ENCODE measurements around the gene LRRC8C. TPM values are rescaled to one million over a fixed set of nuclear protein-coding genes. Genes with fewer than 3 reads are reported as not detected.

The LRRC8C gene
- total RNA-seq, 1 donor from 2014 or later, result 3.3 TPM

DNA sequence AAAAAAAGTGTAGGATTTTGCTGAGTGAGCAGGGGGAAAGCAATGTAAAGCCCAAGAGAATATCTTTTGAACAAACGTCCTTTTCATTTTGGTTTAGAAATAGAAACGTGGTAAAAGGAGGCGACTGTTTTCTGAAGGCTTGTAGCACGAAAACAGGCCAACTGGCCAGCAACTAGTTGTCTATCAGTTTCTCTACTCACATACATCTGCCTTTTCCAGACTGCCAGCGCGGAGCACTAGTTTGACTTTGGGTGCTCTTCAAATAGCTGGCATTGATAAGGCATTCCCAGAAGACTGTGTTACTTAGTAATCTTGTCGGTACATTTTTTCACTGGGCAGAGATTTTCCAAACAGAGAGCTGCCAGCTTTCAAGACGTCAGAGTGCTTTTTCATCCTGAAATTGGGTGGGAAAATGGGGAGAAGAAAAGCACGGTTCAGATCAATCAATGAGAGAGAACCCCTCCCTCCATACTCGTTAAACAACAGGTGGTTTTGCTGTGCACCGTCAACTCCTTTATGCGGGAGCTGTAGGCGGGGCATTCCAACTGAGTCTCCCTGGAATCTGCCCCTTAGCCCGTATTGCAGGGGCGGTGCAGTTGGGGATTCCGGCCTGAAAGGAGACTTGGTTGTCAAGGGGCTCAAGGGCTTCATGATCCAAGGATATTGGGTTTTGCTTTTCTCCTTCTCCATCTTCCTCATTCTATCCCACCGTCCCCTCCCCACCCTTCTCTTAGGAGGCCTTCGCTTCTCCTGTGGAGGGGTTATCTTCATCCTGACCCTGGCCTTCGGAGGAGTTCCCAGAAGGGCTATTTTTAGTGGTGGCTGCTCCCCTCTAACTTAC lies 884 bp upstream of the LRRC8C start:
- H3K4me1 Mint-ChIP-seq (ENCODE audit: low read depth), result peaks cover 21% of the 10 kb centered on the region
- H3K27ac Mint-ChIP-seq, result peak overlapping the region; percentile 96
- peaks cover 20% of the 10 kb centered on the region for H3K27me3 Mint-ChIP-seq
- no peak for DNase-seq (ENCODE audit: low spot score, unreplicated experiment)
- H3K36me3 Mint-ChIP-seq (ENCODE audit: insufficient read depth), result no peaks in the 10 kb centered on the region
- TF ChIP-seq, protein P1, sequence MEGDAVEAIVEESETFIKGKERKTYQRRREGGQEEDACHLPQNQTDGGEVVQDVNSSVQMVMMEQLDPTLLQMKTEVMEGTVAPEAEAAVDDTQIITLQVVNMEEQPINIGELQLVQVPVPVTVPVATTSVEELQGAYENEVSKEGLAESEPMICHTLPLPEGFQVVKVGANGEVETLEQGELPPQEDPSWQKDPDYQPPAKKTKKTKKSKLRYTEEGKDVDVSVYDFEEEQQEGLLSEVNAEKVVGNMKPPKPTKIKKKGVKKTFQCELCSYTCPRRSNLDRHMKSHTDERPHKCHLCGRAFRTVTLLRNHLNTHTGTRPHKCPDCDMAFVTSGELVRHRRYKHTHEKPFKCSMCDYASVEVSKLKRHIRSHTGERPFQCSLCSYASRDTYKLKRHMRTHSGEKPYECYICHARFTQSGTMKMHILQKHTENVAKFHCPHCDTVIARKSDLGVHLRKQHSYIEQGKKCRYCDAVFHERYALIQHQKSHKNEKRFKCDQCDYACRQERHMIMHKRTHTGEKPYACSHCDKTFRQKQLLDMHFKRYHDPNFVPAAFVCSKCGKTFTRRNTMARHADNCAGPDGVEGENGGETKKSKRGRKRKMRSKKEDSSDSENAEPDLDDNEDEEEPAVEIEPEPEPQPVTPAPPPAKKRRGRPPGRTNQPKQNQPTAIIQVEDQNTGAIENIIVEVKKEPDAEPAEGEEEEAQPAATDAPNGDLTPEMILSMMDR (IDR thresholded peaks at IDR 0.05; ENCODE audit: unreplicated experiment), result no peak
- peak overlapping the region; percentile 91 for H3K4me3 Mint-ChIP-seq (ENCODE audit: low read depth)
- no peaks in the 10 kb centered on the region for H3K9me3 Mint-ChIP-seq (ENCODE audit: low read depth)

DNA sequence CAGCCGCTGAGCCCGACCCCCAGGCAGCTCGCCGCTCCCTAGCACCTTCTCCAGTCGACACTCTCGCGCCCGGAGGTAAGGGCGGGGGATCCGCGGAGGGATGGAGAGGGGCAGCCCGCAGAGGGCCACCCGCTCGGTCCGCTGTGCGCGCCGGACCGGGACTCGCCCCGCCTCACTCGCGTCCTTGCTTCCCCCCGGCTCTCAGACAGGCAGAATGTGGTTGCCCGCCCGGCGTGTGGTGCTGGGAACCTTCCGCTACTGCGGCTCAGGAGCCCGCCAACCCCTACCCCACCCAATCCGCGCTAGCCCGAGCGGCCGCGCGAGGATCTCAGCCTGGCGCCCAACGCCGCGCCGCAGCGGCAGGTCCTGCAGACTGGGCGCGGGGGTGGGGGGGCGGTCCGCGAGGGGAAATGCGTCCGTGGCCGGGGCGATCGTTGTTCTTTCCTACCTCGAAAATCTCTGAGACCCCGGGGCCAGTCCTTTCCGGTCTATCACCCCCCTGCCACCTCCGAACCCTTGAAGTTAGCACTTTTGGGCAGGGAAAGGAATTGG lies 404 bp downstream of the LRRC8C start:
- Mint-ChIP-seq H3K27me3 (peaks cover 20% of the 10 kb centered on the region), H3K27ac (peak overlapping the region; percentile 71), H3K4me1 (ENCODE audit: low read depth) (peaks cover 17% of the 10 kb centered on the region), H3K4me3 (ENCODE audit: low read depth) (peak overlapping the region; percentile 91), H3K36me3 (ENCODE audit: insufficient read depth) (no peaks in the 10 kb centered on the region), H3K9me3 (ENCODE audit: low read depth) (no peaks in the 10 kb centered on the region)
- TF ChIP-seq, protein P1 (IDR thresholded peaks at IDR 0.05; ENCODE audit: unreplicated experiment), result no peak
- peak; percentile 44 for DNase-seq (ENCODE audit: low spot score, unreplicated experiment)

GRCh38 chr1:89633800-89634625 lies 1.1 kb downstream of the LRRC8C start:
- Mint-ChIP-seq H3K9me3 (ENCODE audit: low read depth) (no peaks in the 10 kb centered on the region), H3K4me1 (ENCODE audit: low read depth) (peaks cover 17% of the 10 kb centered on the region), H3K27me3 (peaks cover 20% of the 10 kb centered on the region), H3K36me3 (ENCODE audit: insufficient read depth) (no peaks in the 10 kb centered on the region), H3K27ac (peak overlapping the region; percentile 71), H3K4me3 (ENCODE audit: low read depth) (peak overlapping the region; percentile 91)
- TF ChIP-seq, protein P1 (IDR thresholded peaks at IDR 0.05; ENCODE audit: unreplicated experiment), result no peak
- no peak for DNase-seq (ENCODE audit: low spot score, unreplicated experiment)

DNA sequence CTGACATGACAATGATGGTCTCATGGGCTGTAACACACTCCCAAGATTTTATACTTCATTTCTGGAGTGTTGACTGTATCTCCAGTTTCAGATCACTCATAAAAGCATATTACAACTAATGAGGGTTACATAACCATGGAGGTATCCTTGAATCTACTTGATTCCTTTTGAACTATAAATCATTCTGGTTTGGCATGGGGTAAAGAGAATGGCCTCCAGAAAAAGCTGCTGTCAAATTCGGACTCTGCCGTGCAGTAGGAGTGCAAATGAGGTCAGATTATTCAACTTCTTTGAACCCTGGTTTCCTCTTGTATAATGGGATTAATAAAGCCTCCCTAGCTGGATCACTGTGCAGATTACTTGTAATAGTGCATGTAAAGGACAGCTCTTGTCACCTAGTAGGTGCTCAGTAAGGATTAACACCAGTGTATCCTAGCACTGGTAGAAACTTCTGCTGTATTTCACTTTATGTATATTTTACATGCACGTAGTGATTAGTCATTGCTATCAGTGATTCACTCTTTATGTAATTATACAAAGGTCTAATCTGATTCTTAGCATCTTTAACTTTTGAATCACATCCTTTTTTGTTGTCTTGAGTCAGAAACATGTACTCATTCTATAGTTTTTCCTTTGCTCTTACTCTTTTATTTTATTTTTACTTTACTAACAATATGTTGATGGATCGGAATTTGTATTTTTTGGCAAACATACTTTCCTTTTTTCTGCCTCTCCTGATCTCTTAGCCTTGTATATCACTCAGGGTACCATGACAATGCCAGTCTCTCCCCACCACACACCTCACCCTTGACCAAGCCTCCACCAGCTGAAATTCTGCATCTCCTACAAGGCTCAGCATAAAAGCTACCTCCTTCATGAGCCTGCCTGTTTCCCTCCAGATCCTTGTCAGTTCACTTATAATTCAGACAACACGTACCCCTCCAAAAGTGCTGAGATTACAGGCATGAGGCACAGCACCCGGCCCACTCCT lies 3.2 kb downstream of the LRRC8C start:
- no peak for DNase-seq (ENCODE audit: low spot score, unreplicated experiment)
- H3K36me3 Mint-ChIP-seq (ENCODE audit: insufficient read depth), result no peaks in the 10 kb centered on the region
- no peak overlapping the region for H3K27ac Mint-ChIP-seq
- H3K9me3 Mint-ChIP-seq (ENCODE audit: low read depth), result no peaks in the 10 kb centered on the region
- H3K4me1 Mint-ChIP-seq (ENCODE audit: low read depth), result peaks cover 17% of the 10 kb centered on the region
- no peak overlapping the region for H3K4me3 Mint-ChIP-seq (ENCODE audit: low read depth)
- TF ChIP-seq, protein P1 (IDR thresholded peaks at IDR 0.05; ENCODE audit: unreplicated experiment), result no peak
- peaks cover 20% of the 10 kb centered on the region for H3K27me3 Mint-ChIP-seq

All from progenitor cell of endocrine pancreas (in vitro differentiated cells).